Liver (tissue), 9 donors: Measurements from ENCODE around the gene CELF4. TPM values are rescaled to one million over a fixed set of nuclear protein-coding genes. Genes with fewer than 3 reads are reported as not detected.

ENCODE experiments used
- DNase-seq: peaks from one replicate; pipeline ENCODE4 v3.0.0-alpha.2; 2017; ENCODE audit warnings: low spot score
- H3K27ac ChIP-seq, 2 donors: one replicate each; pipeline ENCODE4 v1.7.0; 2013; ENCODE audit warnings: inconsistent platforms in 2 of 2, low read length in 2 of 2, control low read depth in 1 of 2, low read depth in 1 of 2, mild to moderate bottlenecking in 1 of 2
- H3K27me3 ChIP-seq, 4 donors: one replicate each; pipeline versions ENCODE4 v1.6.1 to v1.7.0; 2013; ENCODE audit warnings: low read length in 3 of 4, inconsistent platforms in 1 of 4, mild to moderate bottlenecking in 1 of 4, moderate library complexity in 1 of 4; ENCODE audit not compliant: control insufficient read depth in 4 of 4, insufficient read depth in 4 of 4
- H3K36me3 ChIP-seq, 4 donors: one replicate each; pipeline versions ENCODE4 v1.6.1 to v1.7.0; 2013; ENCODE audit warnings: low read length in 3 of 4, mild to moderate bottlenecking in 3 of 4, low read depth in 1 of 4, moderate library complexity in 1 of 4; ENCODE audit not compliant: control insufficient read depth in 4 of 4, insufficient read depth in 3 of 4
- H3K4me1 ChIP-seq, 4 donors: one replicate each; pipeline versions ENCODE4 v1.6.1 to v1.7.0; 2013; ENCODE audit warnings: low read length in 3 of 4, mild to moderate bottlenecking in 3 of 4, moderate library complexity in 1 of 4; ENCODE audit not compliant: control insufficient read depth in 4 of 4, insufficient read depth in 4 of 4
- H3K4me3 ChIP-seq, 3 donors: one replicate each; pipeline versions ENCODE4 v1.6.1 to v1.7.0; 2013; ENCODE audit warnings: low read length in 3 of 3, control low read depth in 1 of 3, low read depth in 1 of 3, mild to moderate bottlenecking in 1 of 3
- H3K9ac ChIP-seq, 2 donors: one replicate each; pipeline ENCODE4 v1.7.0; 2013; ENCODE audit warnings: low read length in 2 of 2, mild to moderate bottlenecking in 2 of 2, moderate library complexity in 2 of 2, control low read depth in 1 of 2, low read depth in 1 of 2
- H3K9me3 ChIP-seq, 4 donors: one replicate each; pipeline versions ENCODE4 v1.6.1 to v1.7.0; 2013; ENCODE audit warnings: low read length in 3 of 4; ENCODE audit not compliant: control insufficient read depth in 4 of 4
- EGR1 ChIP-seq, 2 donors: IDR thresholded peaks; 2 replicates each; pipeline ENCODE4 v1.6.1; 2016 to 2018; ENCODE audit warnings: antibody characterized with exemption in 2 of 2, low read depth in 2 of 2
- FOXA1 ChIP-seq: IDR thresholded peaks from 2 replicates; pipeline ENCODE4 v1.6.1; 2016; ENCODE audit warnings: antibody characterized with exemption
- FOXA2 ChIP-seq: IDR thresholded peaks from 2 replicates; pipeline ENCODE4 v1.6.1; 2016; ENCODE audit warnings: antibody characterized with exemption
- GABPA ChIP-seq, 2 donors: IDR thresholded peaks in 1 of 2; conservative IDR thresholded peaks in 1 of 2; 2 replicates each; pipeline ENCODE4 v1.6.1; 2016; ENCODE audit warnings: antibody characterized with exemption in 2 of 2, mild to moderate bottlenecking in 1 of 2, moderate library complexity in 1 of 2
- HNF4A ChIP-seq, 2 donors: conservative IDR thresholded peaks; 2 replicates each; pipeline ENCODE4 v1.6.1; 2016; ENCODE audit warnings: antibody characterized with exemption in 2 of 2, mild to moderate bottlenecking in 2 of 2
- HNF4G ChIP-seq: IDR thresholded peaks from 2 replicates; pipeline ENCODE4 v1.6.1; 2016; ENCODE audit warnings: antibody characterized with exemption
- JUND ChIP-seq, 2 donors: IDR thresholded peaks; 2 replicates each; pipeline ENCODE4 v1.6.1; 2016; ENCODE audit warnings: antibody characterized with exemption in 2 of 2
- NR2F2 ChIP-seq: IDR thresholded peaks from 2 replicates; pipeline ENCODE4 v1.6.1; 2016; ENCODE audit warnings: antibody characterized with exemption
- RAD21 ChIP-seq, 2 donors: IDR thresholded peaks; 2 replicates each; pipeline ENCODE4 v1.6.1; 2016; ENCODE audit warnings: antibody characterized with exemption in 2 of 2, mild to moderate bottlenecking in 2 of 2
- RXRA ChIP-seq, 2 donors: IDR thresholded peaks; 2 replicates each; pipeline ENCODE4 v1.6.1; 2017 to 2018; ENCODE audit warnings: antibody characterized with exemption in 2 of 2, mild to moderate bottlenecking in 1 of 2
- SP1 ChIP-seq: IDR thresholded peaks from 2 replicates; pipeline ENCODE4 v1.6.1; 2018; ENCODE audit warnings: antibody characterized with exemption, mild to moderate bottlenecking
- TAF1 ChIP-seq: conservative IDR thresholded peaks from 2 replicates; pipeline ENCODE4 v1.6.1; 2016; ENCODE audit warnings: antibody characterized with exemption, mild to moderate bottlenecking
- YY1 ChIP-seq: IDR thresholded peaks from 2 replicates; pipeline ENCODE4 v1.6.1; 2016; ENCODE audit warnings: antibody characterized with exemption, mild to moderate bottlenecking
- WGBS: extraction: QIAGEN DNeasy Blood & Tissue Kit; methylation state at CpG from one replicate; pipeline ENCODE4 v1.1.7; 2013; 5-methylcytosine and 5-hydroxymethylcytosine counted together
- polyA plus RNA-seq, 2 donors: library from polyadenylated mRNA; stranded (reverse) in 1 of 2; unstranded in 1 of 2; fragments of 200-250 nt in 1 of 2; fragments of >200 nt in 1 of 2; fragmentation: Nextera tagmentation in 1 of 2; extraction: Ambion mirVana in 1 of 2; gene quantifications; one replicate each; pipeline versions ENCODE4 v1.2.1 to v1.2.3, GENCODE V29; 2013 to 2015
- total RNA-seq, 2 donors: library from RNA; depleted of rRNA; stranded (reverse); fragments of >200 nt; gene quantifications; one replicate each; pipeline ENCODE4 v1.2.3, GENCODE V29; 2014
- TF ChIP-seq, protein P1 (sequence below): IDR thresholded peaks from 2 replicates; pipeline ENCODE4 v1.6.1; 2016; ENCODE audit warnings: antibody characterized with exemption
- TF ChIP-seq, protein P2 (sequence below): fragments of 150-350 bp; IDR thresholded peaks from 2 replicates; pipeline ENCODE4 v1.5.1; 2017; ENCODE audit warnings: improper control_type of control experiment, low read depth, low read length; ENCODE audit not compliant: missing input control
- TF ChIP-seq, protein P3 (sequence below): IDR thresholded peaks from 2 replicates; pipeline ENCODE4 v1.6.1; 2016; ENCODE audit warnings: antibody characterized with exemption
- TF ChIP-seq, protein P4 (sequence below): IDR thresholded peaks from 2 replicates; pipeline ENCODE4 v1.6.1; 2016; ENCODE audit warnings: antibody characterized with exemption, mild to moderate bottlenecking
- TF ChIP-seq, protein P5 (sequence below): IDR thresholded peaks from 2 replicates; pipeline ENCODE4 v1.6.1; 2016; ENCODE audit warnings: antibody characterized with exemption
- donor health status: healthy.
- donor health status: healthy.
- donor health status: healthy.
- donor health status: healthy.
- donor health status: healthy.

The CELF4 gene
- total and polyA plus RNA-seq, 4 donors: 0.08 to 0.28 (median 0.21) TPM; not detected in 1

DNA sequence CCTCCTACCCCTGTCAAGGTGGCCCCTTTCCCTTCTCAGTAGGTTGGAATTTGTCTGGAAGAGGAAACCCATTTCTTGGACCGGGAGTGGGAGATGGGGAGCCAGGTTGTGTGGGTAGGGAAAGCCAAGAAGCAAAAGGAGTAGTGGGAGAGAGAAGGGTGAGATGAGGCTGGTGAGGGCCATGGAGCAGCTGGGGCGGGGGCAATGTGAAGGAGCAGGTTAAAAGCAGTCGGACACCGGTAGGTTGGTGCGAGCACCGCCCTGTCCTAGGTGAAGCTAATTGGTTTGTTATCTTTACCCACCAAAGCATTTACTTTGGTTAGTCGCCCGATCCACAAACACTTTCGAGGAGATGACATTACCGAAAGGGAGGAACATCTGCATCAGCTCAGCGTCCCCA, 306.8 kb downstream of the CELF4 start:
- Histone ChIP-seq H3K9ac (no peak overlapping the region), H3K9me3 (no peaks in the 10 kb centered on the region), H3K27ac (no peak overlapping the region), H3K36me3 (no peaks in the 10 kb centered on the region), H3K27me3 (peaks cover 0 to 3% (median 3%) of the 10 kb centered on the region in 4 donors), H3K4me1 (peaks cover 0 to 5% (median 3%) of the 10 kb centered on the region in 4 donors), H3K4me3 (no peak overlapping the region)
- no peak for TF ChIP-seq RAD21 (IDR thresholded peaks at IDR 0.05)
- no peak for TF ChIP-seq JUND (IDR thresholded peaks at IDR 0.05)
- no peak for TF ChIP-seq FOXA1
- TF ChIP-seq HNF4G: no peak
- TF ChIP-seq, protein P1, sequence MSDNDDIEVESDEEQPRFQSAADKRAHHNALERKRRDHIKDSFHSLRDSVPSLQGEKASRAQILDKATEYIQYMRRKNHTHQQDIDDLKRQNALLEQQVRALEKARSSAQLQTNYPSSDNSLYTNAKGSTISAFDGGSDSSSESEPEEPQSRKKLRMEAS: no peak
- TF ChIP-seq YY1: no peak
- TF ChIP-seq, protein P2, sequence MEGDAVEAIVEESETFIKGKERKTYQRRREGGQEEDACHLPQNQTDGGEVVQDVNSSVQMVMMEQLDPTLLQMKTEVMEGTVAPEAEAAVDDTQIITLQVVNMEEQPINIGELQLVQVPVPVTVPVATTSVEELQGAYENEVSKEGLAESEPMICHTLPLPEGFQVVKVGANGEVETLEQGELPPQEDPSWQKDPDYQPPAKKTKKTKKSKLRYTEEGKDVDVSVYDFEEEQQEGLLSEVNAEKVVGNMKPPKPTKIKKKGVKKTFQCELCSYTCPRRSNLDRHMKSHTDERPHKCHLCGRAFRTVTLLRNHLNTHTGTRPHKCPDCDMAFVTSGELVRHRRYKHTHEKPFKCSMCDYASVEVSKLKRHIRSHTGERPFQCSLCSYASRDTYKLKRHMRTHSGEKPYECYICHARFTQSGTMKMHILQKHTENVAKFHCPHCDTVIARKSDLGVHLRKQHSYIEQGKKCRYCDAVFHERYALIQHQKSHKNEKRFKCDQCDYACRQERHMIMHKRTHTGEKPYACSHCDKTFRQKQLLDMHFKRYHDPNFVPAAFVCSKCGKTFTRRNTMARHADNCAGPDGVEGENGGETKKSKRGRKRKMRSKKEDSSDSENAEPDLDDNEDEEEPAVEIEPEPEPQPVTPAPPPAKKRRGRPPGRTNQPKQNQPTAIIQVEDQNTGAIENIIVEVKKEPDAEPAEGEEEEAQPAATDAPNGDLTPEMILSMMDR: no peak
- TF ChIP-seq, protein P3, sequence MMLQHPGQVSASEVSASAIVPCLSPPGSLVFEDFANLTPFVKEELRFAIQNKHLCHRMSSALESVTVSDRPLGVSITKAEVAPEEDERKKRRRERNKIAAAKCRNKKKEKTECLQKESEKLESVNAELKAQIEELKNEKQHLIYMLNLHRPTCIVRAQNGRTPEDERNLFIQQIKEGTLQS: no peak
- no peak for TF ChIP-seq EGR1 (IDR thresholded peaks at IDR 0.05; ENCODE audit: low read depth in 2 of 2)
- no peak for TF ChIP-seq HNF4A (conservative IDR thresholded peaks at IDR 0.05)
- TF ChIP-seq TAF1: no peak
- TF ChIP-seq, protein P4, sequence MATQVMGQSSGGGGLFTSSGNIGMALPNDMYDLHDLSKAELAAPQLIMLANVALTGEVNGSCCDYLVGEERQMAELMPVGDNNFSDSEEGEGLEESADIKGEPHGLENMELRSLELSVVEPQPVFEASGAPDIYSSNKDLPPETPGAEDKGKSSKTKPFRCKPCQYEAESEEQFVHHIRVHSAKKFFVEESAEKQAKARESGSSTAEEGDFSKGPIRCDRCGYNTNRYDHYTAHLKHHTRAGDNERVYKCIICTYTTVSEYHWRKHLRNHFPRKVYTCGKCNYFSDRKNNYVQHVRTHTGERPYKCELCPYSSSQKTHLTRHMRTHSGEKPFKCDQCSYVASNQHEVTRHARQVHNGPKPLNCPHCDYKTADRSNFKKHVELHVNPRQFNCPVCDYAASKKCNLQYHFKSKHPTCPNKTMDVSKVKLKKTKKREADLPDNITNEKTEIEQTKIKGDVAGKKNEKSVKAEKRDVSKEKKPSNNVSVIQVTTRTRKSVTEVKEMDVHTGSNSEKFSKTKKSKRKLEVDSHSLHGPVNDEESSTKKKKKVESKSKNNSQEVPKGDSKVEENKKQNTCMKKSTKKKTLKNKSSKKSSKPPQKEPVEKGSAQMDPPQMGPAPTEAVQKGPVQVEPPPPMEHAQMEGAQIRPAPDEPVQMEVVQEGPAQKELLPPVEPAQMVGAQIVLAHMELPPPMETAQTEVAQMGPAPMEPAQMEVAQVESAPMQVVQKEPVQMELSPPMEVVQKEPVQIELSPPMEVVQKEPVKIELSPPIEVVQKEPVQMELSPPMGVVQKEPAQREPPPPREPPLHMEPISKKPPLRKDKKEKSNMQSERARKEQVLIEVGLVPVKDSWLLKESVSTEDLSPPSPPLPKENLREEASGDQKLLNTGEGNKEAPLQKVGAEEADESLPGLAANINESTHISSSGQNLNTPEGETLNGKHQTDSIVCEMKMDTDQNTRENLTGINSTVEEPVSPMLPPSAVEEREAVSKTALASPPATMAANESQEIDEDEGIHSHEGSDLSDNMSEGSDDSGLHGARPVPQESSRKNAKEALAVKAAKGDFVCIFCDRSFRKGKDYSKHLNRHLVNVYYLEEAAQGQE: no peak
- TF ChIP-seq RXRA (IDR thresholded peaks at IDR 0.05): no peak
- TF ChIP-seq, protein P5, sequence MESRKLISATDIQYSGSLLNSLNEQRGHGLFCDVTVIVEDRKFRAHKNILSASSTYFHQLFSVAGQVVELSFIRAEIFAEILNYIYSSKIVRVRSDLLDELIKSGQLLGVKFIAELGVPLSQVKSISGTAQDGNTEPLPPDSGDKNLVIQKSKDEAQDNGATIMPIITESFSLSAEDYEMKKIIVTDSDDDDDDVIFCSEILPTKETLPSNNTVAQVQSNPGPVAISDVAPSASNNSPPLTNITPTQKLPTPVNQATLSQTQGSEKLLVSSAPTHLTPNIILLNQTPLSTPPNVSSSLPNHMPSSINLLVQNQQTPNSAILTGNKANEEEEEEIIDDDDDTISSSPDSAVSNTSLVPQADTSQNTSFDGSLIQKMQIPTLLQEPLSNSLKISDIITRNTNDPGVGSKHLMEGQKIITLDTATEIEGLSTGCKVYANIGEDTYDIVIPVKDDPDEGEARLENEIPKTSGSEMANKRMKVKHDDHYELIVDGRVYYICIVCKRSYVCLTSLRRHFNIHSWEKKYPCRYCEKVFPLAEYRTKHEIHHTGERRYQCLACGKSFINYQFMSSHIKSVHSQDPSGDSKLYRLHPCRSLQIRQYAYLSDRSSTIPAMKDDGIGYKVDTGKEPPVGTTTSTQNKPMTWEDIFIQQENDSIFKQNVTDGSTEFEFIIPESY: no peak
- TF ChIP-seq SP1: no peak
- TF ChIP-seq FOXA2: no peak
- no peak for TF ChIP-seq NR2F2
- TF ChIP-seq GABPA (IDR thresholded peaks at IDR 0.05 in 1 of 2, conservative IDR thresholded peaks at IDR 0.05 in 1 of 2): no peak
- no peak for DNase-seq
- WGBS: 37% methylated on average over 11 of the region's 11 CpGs
